Panc1 (cell line): ENCODE measurements around the gene PARP8. TPM values are rescaled to one million over a fixed set of nuclear protein-coding genes. Genes with fewer than 3 reads are reported as not detected.

ENCODE experiments used
- ATAC-seq: fragments of 200-7000 bp; cut with Tn5 transposase; 2 replicates; pipeline ENCODE4 v1.9.1; 2020; ENCODE audit warnings: mild to moderate bottlenecking, moderate library complexity
- BruUV-seq: library from RNA; stranded (reverse); fragments of 400-500 nt; replicated peaks from 2 replicates; lab custom pipeline; 2021; lab: Mats Ljungman, UMichigan
- CTCF ChIA-PET: fragments of 300-600 bp; sonication (Branson Sonifier 250); formaldehyde crosslinking; loops from one replicate; lab custom pipeline; 2022; ENCODE audit warnings: antibody characterized with exemption; lab: Charles Lee
- POLR2A ChIA-PET: fragments of 300-600 bp; sonication (Branson Sonifier 250); formaldehyde crosslinking; loops from one replicate; lab custom pipeline; 2022; ENCODE audit warnings: antibody characterized with exemption; lab: Charles Lee
- DNase-seq: peaks from one replicate; pipeline ENCODE4 v3.0.0-alpha.2; 2010; ENCODE audit warnings: low read depth, low spot score
- H3K27ac ChIP-seq: 2 replicates; pipeline ENCODE4 v1.5.1; 2011; ENCODE audit warnings: mild to moderate bottlenecking, low read length, inconsistent platforms
- H3K27me3 ChIP-seq: fragments of 200-500 bp; sonication (Bioruptor generic); 2 replicates; pipeline ENCODE4 v1.6.0; 2014; ENCODE audit warnings: low read length, inconsistent platforms; ENCODE audit not compliant: control insufficient read depth, insufficient read depth
- H3K36me3 ChIP-seq: fragments of 200-500 bp; sonication (Bioruptor generic); 2 replicates; pipeline ENCODE4 v1.5.1; 2014; ENCODE audit warnings: inconsistent platforms, mild to moderate bottlenecking, low read length, moderate library complexity; ENCODE audit not compliant: control insufficient read depth, insufficient read depth
- H3K4me1 ChIP-seq: 2 replicates; pipeline ENCODE4 v1.5.1; 2011; ENCODE audit warnings: inconsistent platforms, mild to moderate bottlenecking, low read length, moderate library complexity; ENCODE audit not compliant: control insufficient read depth, insufficient read depth
- H3K4me3 ChIP-seq, 2 experiments: 2 replicates each; pipeline ENCODE4 v1.5.1; 2011 to 2012; ENCODE audit warnings: low read depth in 2 of 2, low read length in 2 of 2, mild to moderate bottlenecking in 2 of 2, inconsistent platforms in 1 of 2, moderate library complexity in 1 of 2
- H3K9me3 ChIP-seq: fragments of 200-500 bp; sonication (Bioruptor generic); 2 replicates; pipeline ENCODE4 v1.5.1; 2014; ENCODE audit warnings: low read depth, mild to moderate bottlenecking, inconsistent platforms, low read length, moderate library complexity; ENCODE audit not compliant: control insufficient read depth, insufficient read depth
- POLR2AphosphoS5 ChIP-seq: IDR thresholded peaks from 2 replicates; pipeline ENCODE4 v1.6.1; 2012; ENCODE audit warnings: mild to moderate bottlenecking, low read depth, low read length, moderate library complexity
- SIN3A ChIP-seq: IDR thresholded peaks from 2 replicates; pipeline ENCODE4 v1.6.1; 2012; ENCODE audit warnings: low read depth, mild to moderate bottlenecking, low read length, moderate library complexity, borderline replicate concordance; ENCODE audit not compliant: insufficient read depth
- TCF7L2 ChIP-seq: IDR thresholded peaks from 2 replicates; pipeline ENCODE4 v1.6.1; 2011; ENCODE audit warnings: mild to moderate bottlenecking, low read depth, low read length, inconsistent platforms
- in situ Hi-C: cut with HindIII; loops from 2 replicates; pipeline ENCODE4 v1.10.0; 2016; ENCODE audit warnings: low sequenced_read_pairs, low pct_unique_long_range_greater_than_20kb
- intact Hi-C: fragments of 100-400 bp; cut with micrococcal nuclease; formaldehyde crosslinking; loops from one replicate; pipeline ENCODE4 v1.10.0; 2022; ENCODE audit not compliant: unreplicated experiment
- total RNA-seq: library from RNA; stranded (reverse); gene quantifications from one replicate; pipeline ENCODE4 v1.2.1, GENCODE V29; 2021; ENCODE audit not compliant: unreplicated experiment
- TF ChIP-seq, protein P1 (sequence below), 2 experiments: IDR thresholded peaks; 2 replicates each; pipeline ENCODE4 v1.6.1; 2011 to 2012; ENCODE audit warnings: low read depth in 2 of 2, control low read depth in 1 of 2, low read length in 1 of 2, mild to moderate bottlenecking in 1 of 2, moderate library complexity in 1 of 2; ENCODE audit not compliant: insufficient read depth in 1 of 2
- TF ChIP-seq, protein P2 (sequence below): fragments of 450-650 bp; IDR thresholded peaks from 2 replicates; pipeline ENCODE4 v1.5.1; 2017; ENCODE audit warnings: mild to moderate bottlenecking

PARP8 gene
- total RNA-seq, 1 experiment from 2014 or later: 20.2 TPM

GRCh38 chr5:50766967-50767366 lies 100.5 kb downstream of the PARP8 start:
- POLR2A ChIA-PET: no interaction called here
- no peak overlapping the region for H3K4me3 ChIP-seq
- DNase-seq (no peak), ATAC-seq (no peak)
- H3K27me3 ChIP-seq: no peaks in the 10 kb centered on the region
- intact Hi-C loops: no loop called here
- TF ChIP-seq, protein P1, sequence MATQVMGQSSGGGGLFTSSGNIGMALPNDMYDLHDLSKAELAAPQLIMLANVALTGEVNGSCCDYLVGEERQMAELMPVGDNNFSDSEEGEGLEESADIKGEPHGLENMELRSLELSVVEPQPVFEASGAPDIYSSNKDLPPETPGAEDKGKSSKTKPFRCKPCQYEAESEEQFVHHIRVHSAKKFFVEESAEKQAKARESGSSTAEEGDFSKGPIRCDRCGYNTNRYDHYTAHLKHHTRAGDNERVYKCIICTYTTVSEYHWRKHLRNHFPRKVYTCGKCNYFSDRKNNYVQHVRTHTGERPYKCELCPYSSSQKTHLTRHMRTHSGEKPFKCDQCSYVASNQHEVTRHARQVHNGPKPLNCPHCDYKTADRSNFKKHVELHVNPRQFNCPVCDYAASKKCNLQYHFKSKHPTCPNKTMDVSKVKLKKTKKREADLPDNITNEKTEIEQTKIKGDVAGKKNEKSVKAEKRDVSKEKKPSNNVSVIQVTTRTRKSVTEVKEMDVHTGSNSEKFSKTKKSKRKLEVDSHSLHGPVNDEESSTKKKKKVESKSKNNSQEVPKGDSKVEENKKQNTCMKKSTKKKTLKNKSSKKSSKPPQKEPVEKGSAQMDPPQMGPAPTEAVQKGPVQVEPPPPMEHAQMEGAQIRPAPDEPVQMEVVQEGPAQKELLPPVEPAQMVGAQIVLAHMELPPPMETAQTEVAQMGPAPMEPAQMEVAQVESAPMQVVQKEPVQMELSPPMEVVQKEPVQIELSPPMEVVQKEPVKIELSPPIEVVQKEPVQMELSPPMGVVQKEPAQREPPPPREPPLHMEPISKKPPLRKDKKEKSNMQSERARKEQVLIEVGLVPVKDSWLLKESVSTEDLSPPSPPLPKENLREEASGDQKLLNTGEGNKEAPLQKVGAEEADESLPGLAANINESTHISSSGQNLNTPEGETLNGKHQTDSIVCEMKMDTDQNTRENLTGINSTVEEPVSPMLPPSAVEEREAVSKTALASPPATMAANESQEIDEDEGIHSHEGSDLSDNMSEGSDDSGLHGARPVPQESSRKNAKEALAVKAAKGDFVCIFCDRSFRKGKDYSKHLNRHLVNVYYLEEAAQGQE (IDR thresholded peaks at IDR 0.05; ENCODE audit: insufficient read depth in 1 of 2, low read depth in 2 of 2, low read length in 1 of 2): no peak
- no peak for TF ChIP-seq POLR2AphosphoS5
- TF ChIP-seq TCF7L2: no peak
- TF ChIP-seq, protein P2, sequence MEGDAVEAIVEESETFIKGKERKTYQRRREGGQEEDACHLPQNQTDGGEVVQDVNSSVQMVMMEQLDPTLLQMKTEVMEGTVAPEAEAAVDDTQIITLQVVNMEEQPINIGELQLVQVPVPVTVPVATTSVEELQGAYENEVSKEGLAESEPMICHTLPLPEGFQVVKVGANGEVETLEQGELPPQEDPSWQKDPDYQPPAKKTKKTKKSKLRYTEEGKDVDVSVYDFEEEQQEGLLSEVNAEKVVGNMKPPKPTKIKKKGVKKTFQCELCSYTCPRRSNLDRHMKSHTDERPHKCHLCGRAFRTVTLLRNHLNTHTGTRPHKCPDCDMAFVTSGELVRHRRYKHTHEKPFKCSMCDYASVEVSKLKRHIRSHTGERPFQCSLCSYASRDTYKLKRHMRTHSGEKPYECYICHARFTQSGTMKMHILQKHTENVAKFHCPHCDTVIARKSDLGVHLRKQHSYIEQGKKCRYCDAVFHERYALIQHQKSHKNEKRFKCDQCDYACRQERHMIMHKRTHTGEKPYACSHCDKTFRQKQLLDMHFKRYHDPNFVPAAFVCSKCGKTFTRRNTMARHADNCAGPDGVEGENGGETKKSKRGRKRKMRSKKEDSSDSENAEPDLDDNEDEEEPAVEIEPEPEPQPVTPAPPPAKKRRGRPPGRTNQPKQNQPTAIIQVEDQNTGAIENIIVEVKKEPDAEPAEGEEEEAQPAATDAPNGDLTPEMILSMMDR: no peak
- no peak for TF ChIP-seq SIN3A
- BruUV-seq: no TSS peak
- in situ Hi-C loops: no loop called here
- no peaks in the 10 kb centered on the region for H3K9me3 ChIP-seq
- H3K36me3 ChIP-seq: peaks cover 2% of the 10 kb centered on the region; the same call in 1 of the 2 replicates
- H3K27ac ChIP-seq: no peak overlapping the region
- no peaks in the 10 kb centered on the region for H3K4me1 ChIP-seq
- CTCF ChIA-PET: no interaction called here

DNA sequence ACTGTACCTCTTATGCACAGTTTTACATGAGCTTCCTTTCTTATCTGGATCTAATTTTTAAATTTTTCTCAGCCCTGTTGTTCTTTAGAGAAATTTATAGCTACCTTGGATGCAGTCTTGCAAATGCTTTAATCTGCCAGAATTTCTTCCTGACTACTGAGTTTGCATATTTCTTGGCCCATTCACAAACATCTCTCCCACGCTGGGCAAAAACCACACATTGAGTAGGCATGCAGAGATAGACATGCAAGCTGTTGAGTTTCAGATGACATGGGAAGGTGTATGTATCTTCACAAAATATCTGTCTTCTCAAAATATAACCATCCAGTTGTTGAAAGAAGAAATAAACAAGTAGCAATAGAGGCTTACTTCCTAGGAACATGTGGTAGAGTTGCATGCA lies 101.2 kb downstream of the PARP8 start:
- Histone ChIP-seq H3K4me3 (no peak overlapping the region), H3K9me3 (no peaks in the 10 kb centered on the region), H3K27ac (no peak overlapping the region), H3K4me1 (no peaks in the 10 kb centered on the region), H3K27me3 (no peaks in the 10 kb centered on the region), H3K36me3 (peaks cover 2% of the 10 kb centered on the region; the same call in 1 of the 2 replicates)
- DNase-seq: no peak
- ChIA-PET CTCF (no interaction called here), POLR2A (no interaction called here)
- no peak for ATAC-seq
- intact Hi-C loops: no loop called here
- in situ Hi-C loops: no loop called here
- BruUV-seq: no TSS peak
- TF ChIP-seq, protein P2: no peak
- TF ChIP-seq, protein P1 (IDR thresholded peaks at IDR 0.05; ENCODE audit: insufficient read depth in 1 of 2, low read depth in 2 of 2, low read length in 1 of 2): no peak
- TF ChIP-seq SIN3A (no peak), POLR2AphosphoS5 (no peak), TCF7L2 (no peak)
